Ecto neural progenitor cell (in vitro differentiated cells): Measurements from ENCODE around the gene ALDH1B1.
"Not testable (repeated sequence)": the region's sequence is repeated elsewhere in the genome, so short reads cannot be mapped to it uniquely, and the experiment has no call there.

Experiments used
- DNase-seq: peaks from one replicate; pipeline ENCODE4 v3.0.0-alpha.2; 2018; ENCODE audit warnings: low spot score

Gene ALDH1B1

GRCh38 chr9:38361473-38361850 lies 31.0 kb upstream of the ALDH1B1 start:
- DNase-seq = no peak

- no peak for DNase-seq
Observed at GRCh38 chr9:38362852-38363588, 29.5 kb upstream of the ALDH1B1 start.

- no peak for DNase-seq
Observed at GRCh38 chr9:38363589-38363925, 28.9 kb upstream of the ALDH1B1 start.

GRCh38 chr9:38367898-38368297 lies 24.6 kb upstream of the ALDH1B1 start:
- no peak for DNase-seq

GRCh38 chr9:38368731-38369130 lies 23.8 kb upstream of the ALDH1B1 start:
- DNase-seq = no peak

GRCh38 chr9:38370176-38370575 lies 22.3 kb upstream of the ALDH1B1 start:
- DNase-seq = no peak

GRCh38 chr9:38371495-38371894 lies 21.0 kb upstream of the ALDH1B1 start:
- no peak for DNase-seq

GRCh38 chr9:38372762-38373619 lies 19.5 kb upstream of the ALDH1B1 start:
- DNase-seq = no peak

- DNase-seq = no peak
Observed at GRCh38 chr9:38373679-38374078, 18.8 kb upstream of the ALDH1B1 start.

- DNase-seq = no peak
Observed at GRCh38 chr9:38374847-38375571, 17.5 kb upstream of the ALDH1B1 start.

GRCh38 chr9:38375572-38375963 lies 16.9 kb upstream of the ALDH1B1 start:
- no peak for DNase-seq

GRCh38 chr9:38376021-38376670 lies 16.4 kb upstream of the ALDH1B1 start:
- DNase-seq = no peak

GRCh38 chr9:38377336-38378083 lies 15.0 kb upstream of the ALDH1B1 start:
- DNase-seq = not testable (repeated sequence)

- peak; percentile 41 for DNase-seq
Observed at GRCh38 chr9:38380230-38380871, 12.2 kb upstream of the ALDH1B1 start.

- peak; percentile 48 for DNase-seq
Observed at GRCh38 chr9:38380872-38381534, 11.5 kb upstream of the ALDH1B1 start.

GRCh38 chr9:38382141-38382540 lies 10.4 kb upstream of the ALDH1B1 start:
- DNase-seq = no peak

- no peak for DNase-seq
Observed at GRCh38 chr9:38384990-38385848, 7.3 kb upstream of the ALDH1B1 start.

GRCh38 chr9:38385896-38386295 lies 6.6 kb upstream of the ALDH1B1 start:
- DNase-seq = no peak

GRCh38 chr9:38386319-38386895 lies 6.1 kb upstream of the ALDH1B1 start:
- no peak for DNase-seq
